Mucosa of descending colon (tissue), 3 donors: Measurements from ENCODE around the gene SPSB2. TPM values are rescaled to one million over a fixed set of nuclear protein-coding genes. Genes with fewer than 3 reads are reported as not detected.

ENCODE experiments used
- ATAC-seq: fragments of 200-7000 bp; cut with Tn5 transposase; one replicate; pipeline ENCODE4 v1.9.1; 2020; ENCODE audit warnings: mild to moderate bottlenecking, moderate library complexity
- DNase-seq, 3 donors: peaks; one replicate each; pipeline ENCODE4 v3.0.0-alpha.2; 2020
- H3K36me3 ChIP-seq: fragments of 200-600 bp; one replicate; pipeline ENCODE4 v1.8.0; 2021; ENCODE audit warnings: low read depth, mild to moderate bottlenecking
- H3K4me1 ChIP-seq: fragments of 200-600 bp; one replicate; pipeline ENCODE4 v1.8.0; 2021; ENCODE audit warnings: low read depth, mild to moderate bottlenecking
- H3K4me3 ChIP-seq: fragments of 200-600 bp; one replicate; pipeline ENCODE4 v1.8.0; 2021; ENCODE audit warnings: mild to moderate bottlenecking
- H3K9me3 ChIP-seq: fragments of 200-600 bp; one replicate; pipeline ENCODE4 v1.8.0; 2021; ENCODE audit warnings: mild to moderate bottlenecking
- CTCF ChIP-seq: fragments of 200-600 bp; IDR thresholded peaks from one replicate; pipeline ENCODE4 v1.8.0; 2022; ENCODE audit warnings: antibody characterized with exemption, mild to moderate bottlenecking
- intact Hi-C, 2 donors: fragments of 100-400 bp; cut with DNase I in 1 of 2; cut with micrococcal nuclease in 1 of 2; formaldehyde crosslinking; loops; one replicate each; pipeline versions ENCODE4 v1.11.0 to v1.11.1; 2022; cut with DNase I, micrococcal nuclease
- long read RNA-seq, 2 donors: library from polyadenylated mRNA; unstranded; transcript quantifications; one replicate each; pipeline ENCODE4 v2.0.0, GENCODE V29; 2019 to 2021
- total RNA-seq, 3 donors: library from RNA; stranded (reverse); fragmentation: NEBNext Ultra II Directional in 2 of 3; extraction: Animal tissue kit (Norgen Biotek cat#: 25700) in 2 of 3; gene quantifications; one replicate each; pipeline versions ENCODE4 v1.2.1 to v1.2.4, GENCODE V29; 2021 to 2023
- donor health status: DM: no; HTN: no; CAD: no; lungs with moderate emphysema.
- donor health status: DM: no; HTN: no; CAD: no.
- donor health status: DM: no; HTN: yes; CAD: no.

Gene SPSB2
- total RNA-seq = 10 to 100 TPM in 2 of 3 donors, 1 to 10 TPM in 1; 9.7 to 11.7 (median 10.6) TPM
- long read RNA-seq, donor 1, transcript SPSB2-205 (3 exons, 1,236 nt) = major isoform, 7 of 14 reads
- long read RNA-seq, donor 1, partial matches to known transcripts = 5 of 14 reads
- long read RNA-seq, donor 1, other reads (novel, unspliced or antisense) = 0 of 14 reads
- long read RNA-seq, donor 2, transcript SPSB2-205 (3 exons, 1,236 nt) = major isoform, 9 of 18 reads
- long read RNA-seq, donor 2, partial matches to known transcripts = 7 of 18 reads
- long read RNA-seq, donor 2, other reads (novel, unspliced or antisense) = 2 of 18 reads

GRCh38 chr12:6873094-6874014, at the start of gene SPSB2:
TSS of gene SPSB2 (minus strand) at chr12:6873303. CDS start at chr12:6872901, 402 bp downstream.
- H3K36me3 ChIP-seq = no peaks in the 10 kb centered on the region
- no peak for TF ChIP-seq CTCF
- ATAC-seq = peak; percentile 89
- H3K4me1 ChIP-seq = peaks cover 29% of the 10 kb centered on the region
- peak; percentile 99 to 100 (median 100) for DNase-seq
- no peaks in the 10 kb centered on the region for H3K9me3 ChIP-seq
- peak within 1 kb of the TSS; percentile 70 for H3K4me3 ChIP-seq
- intact Hi-C loops = no loop called here

GRCh38 chr12:6921996-6922946, 49.2 kb upstream of the SPSB2 start:
- TF ChIP-seq CTCF = no peak
- peaks cover 31% of the 10 kb centered on the region for H3K4me1 ChIP-seq
- DNase-seq (peak in 1 of 3 donors; percentile 32), ATAC-seq (no peak)
- no peaks in the 10 kb centered on the region for H3K36me3 ChIP-seq
- no peaks in the 10 kb centered on the region for H3K9me3 ChIP-seq
- intact Hi-C loops = no loop called here
- no peak overlapping the region for H3K4me3 ChIP-seq

GRCh38 chr12:6921539-6921938, 48.4 kb upstream of the SPSB2 start:
- intact Hi-C loops = no loop called here
- DNase-seq (no peak), ATAC-seq (no peak)
- no peaks in the 10 kb centered on the region for H3K36me3 ChIP-seq
- H3K4me1 ChIP-seq = peaks cover 24% of the 10 kb centered on the region
- no peaks in the 10 kb centered on the region for H3K9me3 ChIP-seq
- TF ChIP-seq CTCF = no peak
- no peak overlapping the region for H3K4me3 ChIP-seq

GRCh38 chr12:6919588-6919987, 46.5 kb upstream of the SPSB2 start:
- Histone ChIP-seq H3K9me3 (no peaks in the 10 kb centered on the region), H3K4me3 (no peak overlapping the region), H3K36me3 (no peaks in the 10 kb centered on the region), H3K4me1 (peaks cover 13% of the 10 kb centered on the region)
- no peak for ATAC-seq
- DNase-seq = peak in 1 of 3 donors; percentile 6
- intact Hi-C loops = loop anchor here in 1 of 2 donors (10.0 kb wide), 1 partner anchor 175 kb away; the partner anchor contains the start of gene C1R
- no peak for TF ChIP-seq CTCF
